GM12892 (cell line): ENCODE data around the gene CNGA1.

ENCODE experiments used
- POLR2A ChIP-seq: IDR thresholded peaks from 2 replicates; pipeline ENCODE4 v1.6.1; 2011; ENCODE audit warnings: low read depth, low read length, control low read depth
- POLR2AphosphoS5 ChIP-seq: IDR thresholded peaks from 2 replicates; pipeline ENCODE4 v1.6.1; 2011; ENCODE audit warnings: low read depth, low read length, control low read depth

DNA sequence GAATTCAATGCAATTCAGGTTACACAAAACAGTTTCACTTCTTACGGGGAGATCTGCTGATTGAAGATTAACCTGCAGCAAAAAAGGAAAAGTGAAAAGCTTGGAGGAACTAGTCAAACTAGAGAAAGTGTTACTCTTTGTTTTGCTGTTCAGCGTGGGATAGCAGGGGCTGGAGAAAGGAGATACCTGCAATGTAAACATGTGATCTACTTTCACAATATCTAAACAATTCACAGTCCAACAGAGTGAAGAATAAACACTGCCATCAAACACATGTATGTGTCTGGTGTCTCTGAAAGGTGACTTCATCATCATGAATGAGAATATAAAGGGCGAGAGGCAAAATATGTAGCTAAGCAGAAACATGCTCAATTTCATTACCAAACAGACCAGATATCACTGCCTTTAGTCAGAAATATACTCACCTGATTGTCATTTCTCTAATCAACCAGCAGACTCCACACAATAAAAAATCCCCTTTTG lies 26.5 kb upstream of the CNGA1 start:
- no peak for TF ChIP-seq POLR2A
- no peak for TF ChIP-seq POLR2AphosphoS5
